OCI-LY7 (cell line): Measurements from ENCODE around the gene B3GALT6. TPM values are rescaled to one million over a fixed set of nuclear protein-coding genes. Genes with fewer than 3 reads are reported as not detected.

Source experiments
- BruUV-seq: library from RNA; stranded (reverse); fragments of 400-500 nt; replicated peaks from 2 replicates; lab custom pipeline; 2021; lab: Mats Ljungman, UMichigan
- CTCF ChIA-PET: fragments of 300-600 bp; sonication (Branson Sonifier 250); formaldehyde crosslinking; loops from one replicate; lab custom pipeline; 2022; ENCODE audit warnings: antibody characterized with exemption; ENCODE audit not compliant: unreplicated experiment; lab: Charles Lee
- POLR2A ChIA-PET: fragments of 300-600 bp; sonication (Branson Sonifier 250); formaldehyde crosslinking; loops from one replicate; lab custom pipeline; 2022; ENCODE audit warnings: antibody characterized with exemption; lab: Charles Lee
- DNase-seq: peaks from one replicate; pipeline ENCODE4 v3.0.0-alpha.2; 2015; ENCODE audit warnings: low spot score
- H2AFZ ChIP-seq: fragments of 200-600 bp; sonication (generic), shearing (Covaris generic); 2 replicates; pipeline ENCODE4 v1.6.1; 2014; ENCODE audit warnings: mild to moderate bottlenecking, antibody characterized with exemption, low read length, moderate library complexity
- H3K27ac ChIP-seq: fragments of 200-600 bp; sonication (generic); 2 replicates; pipeline ENCODE4 v1.5.1; 2014; ENCODE audit warnings: mixed run types, low read depth, mild to moderate bottlenecking, moderate library complexity, low read length, inconsistent platforms; ENCODE audit not compliant: poor library complexity, severe bottlenecking
- H3K36me3 ChIP-seq: fragments of 200-600 bp; sonication (generic); 2 replicates; pipeline ENCODE4 v1.6.1; 2014; ENCODE audit warnings: mild to moderate bottlenecking, antibody characterized with exemption, low read length, moderate library complexity, mixed read lengths; ENCODE audit not compliant: insufficient read depth
- H3K4me1 ChIP-seq: fragments of 200-600 bp; sonication (generic); 2 replicates; pipeline ENCODE4 v1.5.1; 2014; ENCODE audit warnings: mild to moderate bottlenecking, low read length; ENCODE audit not compliant: insufficient read depth, poor library complexity, severe bottlenecking
- H3K4me2 ChIP-seq: fragments of 200-600 bp; sonication (generic); 2 replicates; pipeline ENCODE4 v1.6.1; 2014; ENCODE audit warnings: mild to moderate bottlenecking, low read length
- H3K4me3 ChIP-seq: fragments of 200-600 bp; sonication (generic); 2 replicates; pipeline ENCODE4 v1.5.1; 2014; ENCODE audit warnings: mild to moderate bottlenecking, low read depth, low read length; ENCODE audit not compliant: poor library complexity, severe bottlenecking
- H3K79me2 ChIP-seq: fragments of 200-600 bp; sonication (generic); 2 replicates; pipeline ENCODE4 v1.6.1; 2016; ENCODE audit warnings: low read depth, mild to moderate bottlenecking, low read length, moderate library complexity, mixed read lengths; ENCODE audit not compliant: insufficient read depth
- H3K9me2 ChIP-seq: fragments of 200-600 bp; sonication (generic); 2 replicates; pipeline ENCODE4 v1.6.1; 2016; ENCODE audit warnings: mild to moderate bottlenecking, low read length, mixed read lengths; ENCODE audit not compliant: insufficient read depth
- H3K9me3 ChIP-seq: fragments of 200-600 bp; sonication (generic); 2 replicates; pipeline ENCODE4 v1.6.1; 2014; ENCODE audit warnings: mild to moderate bottlenecking, mixed run types, low read length, mixed read lengths
- H4K20me1 ChIP-seq: fragments of 200-600 bp; sonication (generic); 2 replicates; pipeline ENCODE4 v1.6.1; 2014; ENCODE audit warnings: mild to moderate bottlenecking, antibody characterized with exemption, low read length, moderate library complexity, mixed read lengths; ENCODE audit not compliant: insufficient read depth
- EZH2phosphoT487 ChIP-seq: fragments of 200-600 bp; sonication (generic); IDR thresholded peaks from 2 replicates; pipeline ENCODE4 v1.6.1; 2018; ENCODE audit warnings: low read depth, borderline replicate concordance, mild to moderate bottlenecking, mixed run types, antibody characterized with exemption, low read length, moderate library complexity, mixed read lengths
- intact Hi-C: fragments of 100-400 bp; cut with micrococcal nuclease; formaldehyde crosslinking; loops from one replicate; pipeline ENCODE4 v1.10.0; 2022; ENCODE audit not compliant: unreplicated experiment
- total RNA-seq, 2 experiments: library from RNA; depleted of rRNA in 1 of 2; stranded (reverse); fragments of >200 nt in 1 of 2; shearing (Covaris generic) in 1 of 2; gene quantifications; 2 replicates each; pipeline ENCODE4 v1.2.3, GENCODE V29; 2014 to 2022
- TF ChIP-seq, protein P1 (sequence below): fragments of 200-600 bp; sonication (generic); conservative IDR thresholded peaks from 2 replicates; pipeline ENCODE4 v1.5.1; 2014; ENCODE audit warnings: mild to moderate bottlenecking, antibody characterized with exemption, low read length, moderate library complexity, mixed read lengths

Gene B3GALT6
- total RNA-seq, 2 experiments from 2014 or later = 27.1 to 36.2 TPM

- no peak for DNase-seq
Measured at GRCh38 chr1:1183221-1183747, 48.8 kb upstream of the B3GALT6 start.

DNA sequence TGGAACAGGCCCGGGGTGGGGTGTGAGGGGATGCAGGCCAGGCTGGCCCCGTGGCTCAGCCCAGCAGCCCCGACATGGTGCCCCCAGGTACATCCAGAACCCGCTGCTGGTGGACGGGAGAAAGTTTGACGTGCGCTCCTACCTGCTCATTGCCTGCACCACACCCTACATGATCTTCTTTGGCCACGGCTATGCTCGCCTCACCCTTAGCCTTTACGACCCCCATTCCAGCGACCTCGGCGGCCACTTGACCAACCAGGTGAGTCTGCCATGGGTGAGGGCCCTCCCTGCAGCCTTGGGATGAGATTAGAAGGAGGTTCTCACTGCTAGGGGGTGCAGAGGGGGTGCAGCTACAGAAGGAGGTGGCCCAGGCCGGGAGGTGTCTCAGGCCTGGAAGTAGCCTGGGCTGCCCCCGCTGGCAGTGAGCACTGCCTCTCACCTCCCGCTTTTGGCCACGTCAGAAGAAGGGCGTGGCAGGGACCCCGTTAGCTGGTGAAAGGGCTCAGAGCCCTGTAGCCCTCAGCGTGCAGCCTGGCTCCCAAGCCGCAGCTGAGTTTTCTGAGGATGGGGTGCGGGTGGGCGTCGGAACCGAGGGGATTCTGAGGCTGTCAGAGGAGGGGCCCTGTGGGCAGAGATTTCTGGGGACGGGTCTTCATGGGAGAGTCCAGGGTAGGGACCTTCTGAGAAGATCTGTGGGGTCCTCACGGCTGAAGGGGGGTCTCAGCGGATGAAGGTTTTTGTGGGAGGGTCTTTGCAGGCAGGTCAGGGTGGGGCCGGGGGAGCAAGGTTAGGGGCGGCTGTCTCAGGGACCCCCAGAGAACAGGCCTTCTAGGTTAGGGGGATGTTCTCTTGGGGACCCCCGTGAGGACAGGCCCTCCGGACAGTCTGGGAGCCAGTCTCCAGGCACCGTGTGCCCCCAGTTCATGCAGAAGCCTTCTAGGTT lies 47.9 kb upstream of the B3GALT6 start:
- no peaks in the 10 kb centered on the region for H3K36me3 ChIP-seq
- POLR2A ChIA-PET = no interaction called here
- H3K9me3 ChIP-seq = no peaks in the 10 kb centered on the region
- no peak overlapping the region for H3K27ac ChIP-seq
- H2AFZ ChIP-seq = no peak overlapping the region
- H3K4me1 ChIP-seq = no peaks in the 10 kb centered on the region
- H3K4me2 ChIP-seq = no peak overlapping the region
- TF ChIP-seq EZH2phosphoT487 = no peak
- TF ChIP-seq, protein P1, sequence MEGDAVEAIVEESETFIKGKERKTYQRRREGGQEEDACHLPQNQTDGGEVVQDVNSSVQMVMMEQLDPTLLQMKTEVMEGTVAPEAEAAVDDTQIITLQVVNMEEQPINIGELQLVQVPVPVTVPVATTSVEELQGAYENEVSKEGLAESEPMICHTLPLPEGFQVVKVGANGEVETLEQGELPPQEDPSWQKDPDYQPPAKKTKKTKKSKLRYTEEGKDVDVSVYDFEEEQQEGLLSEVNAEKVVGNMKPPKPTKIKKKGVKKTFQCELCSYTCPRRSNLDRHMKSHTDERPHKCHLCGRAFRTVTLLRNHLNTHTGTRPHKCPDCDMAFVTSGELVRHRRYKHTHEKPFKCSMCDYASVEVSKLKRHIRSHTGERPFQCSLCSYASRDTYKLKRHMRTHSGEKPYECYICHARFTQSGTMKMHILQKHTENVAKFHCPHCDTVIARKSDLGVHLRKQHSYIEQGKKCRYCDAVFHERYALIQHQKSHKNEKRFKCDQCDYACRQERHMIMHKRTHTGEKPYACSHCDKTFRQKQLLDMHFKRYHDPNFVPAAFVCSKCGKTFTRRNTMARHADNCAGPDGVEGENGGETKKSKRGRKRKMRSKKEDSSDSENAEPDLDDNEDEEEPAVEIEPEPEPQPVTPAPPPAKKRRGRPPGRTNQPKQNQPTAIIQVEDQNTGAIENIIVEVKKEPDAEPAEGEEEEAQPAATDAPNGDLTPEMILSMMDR = no peak
- CTCF ChIA-PET = no interaction called here
- DNase-seq = no peak
- H3K9me2 ChIP-seq = no peaks in the 10 kb centered on the region
- no TSS peak for BruUV-seq
- no peaks in the 10 kb centered on the region for H4K20me1 ChIP-seq
- no peaks in the 10 kb centered on the region for H3K79me2 ChIP-seq
- H3K4me3 ChIP-seq = no peak overlapping the region
- intact Hi-C loops = no loop called here

More at GRCh38 chr1:1183221-1183747, 48.8 kb upstream of the B3GALT6 start:
- no TSS peak for BruUV-seq
- Histone ChIP-seq H3K4me1 (no peaks in the 10 kb centered on the region), H3K79me2 (no peaks in the 10 kb centered on the region), H4K20me1 (no peaks in the 10 kb centered on the region), H3K4me3 (no peak overlapping the region), H3K27ac (no peak overlapping the region), H2AFZ (no peak overlapping the region), H3K36me3 (no peaks in the 10 kb centered on the region), H3K9me2 (no peaks in the 10 kb centered on the region), H3K9me3 (no peaks in the 10 kb centered on the region), H3K4me2 (no peak overlapping the region)
- POLR2A ChIA-PET = no interaction called here
- intact Hi-C loops = no loop called here
- TF ChIP-seq EZH2phosphoT487 = no peak
- TF ChIP-seq, protein P1 = no peak
- CTCF ChIA-PET = no interaction called here
